ENCODE data around the gene RYR1.
A peak's percentile ranks its signal among the peaks of the same experiment; 100 is the strongest.

The RYR1 gene

DNA sequence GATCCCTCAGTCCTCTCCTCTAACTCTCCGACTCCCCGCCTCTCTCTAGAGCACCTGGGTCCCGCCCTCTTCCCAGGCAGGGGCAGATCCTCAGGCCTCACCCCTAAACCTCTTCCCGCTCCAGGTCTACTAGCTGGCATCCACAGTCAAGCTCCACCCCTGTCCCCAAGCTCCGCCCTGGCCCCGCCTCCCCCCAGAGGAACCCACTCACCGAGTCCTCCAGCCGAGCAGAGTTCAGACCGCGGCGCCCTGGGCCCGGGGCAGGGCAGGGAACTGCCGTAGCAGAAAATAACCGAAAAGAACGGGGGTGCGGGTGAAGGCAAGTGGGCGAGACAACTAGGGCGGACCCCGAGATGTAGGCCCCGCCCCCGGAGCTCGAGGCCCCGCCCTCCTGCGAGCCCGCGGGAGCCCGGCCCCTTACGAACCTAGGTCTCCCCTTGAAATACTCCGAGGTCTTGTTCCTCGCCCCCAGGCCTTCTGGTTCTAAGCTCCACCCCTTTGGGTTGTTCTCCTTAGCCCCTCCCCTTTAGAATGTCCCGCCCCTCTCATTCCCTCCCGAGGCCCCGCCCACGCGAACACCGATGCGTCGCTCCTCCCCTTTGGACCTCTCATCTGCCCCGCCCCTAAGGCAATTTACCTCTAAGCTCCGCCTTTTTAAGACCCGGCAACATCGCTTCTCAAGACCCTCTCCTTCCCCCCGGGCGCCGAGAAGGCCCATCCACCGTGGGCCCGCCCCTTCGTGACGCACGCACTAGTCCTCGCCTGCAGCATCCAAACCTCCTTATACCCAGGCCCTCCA, 45.7 kb upstream of the RYR1 start, which contains the start of gene GGN (continued):
- TF ChIP-seq KLF16 (tag by site-specific recombination; IDR thresholded peaks at IDR 0.05) (peak; percentile 97), EGR2 (tag by site-specific recombination; IDR thresholded peaks at IDR 0.05; ENCODE audit: low read depth) (peak; percentile 66), ZEB2 (tag by site-specific recombination; IDR thresholded peaks at IDR 0.05) (peak; percentile 74), SP7 (tag by site-specific recombination; IDR thresholded peaks at IDR 0.05) (peak; percentile 63; the same call in 1 of the 2 replicates), ZBTB20 (tag by site-specific recombination; IDR thresholded peaks at IDR 0.05) (peak; percentile 99), ZBTB48 (tag by site-specific recombination; IDR thresholded peaks at IDR 0.05) (peak; percentile 76; the same call in 1 of the 2 replicates), GLIS2 (tag by site-specific recombination; IDR thresholded peaks at IDR 0.05) (peak; percentile 85), SP2 (tag by site-specific recombination; IDR thresholded peaks at IDR 0.05) (peak; percentile 96), ZNF184 (tag by site-specific recombination; IDR thresholded peaks at IDR 0.05) (no peak; the same call in 1 of the 2 replicates), KLF1 (tag by site-specific recombination; IDR thresholded peaks at IDR 0.05) (peak; percentile 86), ZNF600 (tag by site-specific recombination; IDR thresholded peaks at IDR 0.05) (peak; percentile 97), GLIS1 (tag by site-specific recombination; IDR thresholded peaks at IDR 0.05) (0 out of 2 replicates have a peak, but pooled peaks have one; percentile 5), ZNF391 (tag by site-specific recombination; IDR thresholded peaks at IDR 0.05; ENCODE audit: borderline replicate concordance, low read depth) (no peak), ZNF335 (tag by site-specific recombination; conservative IDR thresholded peaks at IDR 0.05) (peak; percentile 97), ZNF169 (tag by site-specific recombination; IDR thresholded peaks at IDR 0.05) (no peak), ZNF2 (tag by site-specific recombination; IDR thresholded peaks at IDR 0.05) (peak; percentile 18; the same call in 1 of the 2 replicates), ZBTB8A (tag by site-specific recombination; IDR thresholded peaks at IDR 0.05) (peak; percentile 10; the same call in 1 of the 2 replicates), MZF1 (tag by site-specific recombination; IDR thresholded peaks at IDR 0.05; ENCODE audit: borderline replicate concordance) (no peak), ZBTB17 (tag by site-specific recombination; IDR thresholded peaks at IDR 0.05) (peak; percentile 6; the same call in 1 of the 2 replicates), ZNF561 (tag by site-specific recombination; IDR thresholded peaks at IDR 0.05; ENCODE audit: borderline replicate concordance) (peak; percentile 61; the same call in 1 of the 2 replicates), KLF9 (tag by site-specific recombination; IDR thresholded peaks at IDR 0.05; ENCODE audit: low read depth) (peak; percentile 97), ZNF341 (tag by site-specific recombination; IDR thresholded peaks at IDR 0.05; ENCODE audit: low read depth) (peak; percentile 43; the same call in 1 of the 2 replicates), ZNF19 (tag by site-specific recombination; IDR thresholded peaks at IDR 0.05; ENCODE audit: low read depth) (no peak), SP3 (tag by site-specific recombination; IDR thresholded peaks at IDR 0.05) (peak; percentile 100)
- TF ChIP-seq, protein P1, sequence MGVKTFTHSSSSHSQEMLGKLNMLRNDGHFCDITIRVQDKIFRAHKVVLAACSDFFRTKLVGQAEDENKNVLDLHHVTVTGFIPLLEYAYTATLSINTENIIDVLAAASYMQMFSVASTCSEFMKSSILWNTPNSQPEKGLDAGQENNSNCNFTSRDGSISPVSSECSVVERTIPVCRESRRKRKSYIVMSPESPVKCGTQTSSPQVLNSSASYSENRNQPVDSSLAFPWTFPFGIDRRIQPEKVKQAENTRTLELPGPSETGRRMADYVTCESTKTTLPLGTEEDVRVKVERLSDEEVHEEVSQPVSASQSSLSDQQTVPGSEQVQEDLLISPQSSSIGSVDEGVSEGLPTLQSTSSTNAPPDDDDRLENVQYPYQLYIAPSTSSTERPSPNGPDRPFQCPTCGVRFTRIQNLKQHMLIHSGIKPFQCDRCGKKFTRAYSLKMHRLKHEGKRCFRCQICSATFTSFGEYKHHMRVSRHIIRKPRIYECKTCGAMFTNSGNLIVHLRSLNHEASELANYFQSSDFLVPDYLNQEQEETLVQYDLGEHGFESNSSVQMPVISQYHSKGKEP (tag by site-specific recombination; IDR thresholded peaks at IDR 0.05) = no peak
- TF ChIP-seq, protein P2, sequence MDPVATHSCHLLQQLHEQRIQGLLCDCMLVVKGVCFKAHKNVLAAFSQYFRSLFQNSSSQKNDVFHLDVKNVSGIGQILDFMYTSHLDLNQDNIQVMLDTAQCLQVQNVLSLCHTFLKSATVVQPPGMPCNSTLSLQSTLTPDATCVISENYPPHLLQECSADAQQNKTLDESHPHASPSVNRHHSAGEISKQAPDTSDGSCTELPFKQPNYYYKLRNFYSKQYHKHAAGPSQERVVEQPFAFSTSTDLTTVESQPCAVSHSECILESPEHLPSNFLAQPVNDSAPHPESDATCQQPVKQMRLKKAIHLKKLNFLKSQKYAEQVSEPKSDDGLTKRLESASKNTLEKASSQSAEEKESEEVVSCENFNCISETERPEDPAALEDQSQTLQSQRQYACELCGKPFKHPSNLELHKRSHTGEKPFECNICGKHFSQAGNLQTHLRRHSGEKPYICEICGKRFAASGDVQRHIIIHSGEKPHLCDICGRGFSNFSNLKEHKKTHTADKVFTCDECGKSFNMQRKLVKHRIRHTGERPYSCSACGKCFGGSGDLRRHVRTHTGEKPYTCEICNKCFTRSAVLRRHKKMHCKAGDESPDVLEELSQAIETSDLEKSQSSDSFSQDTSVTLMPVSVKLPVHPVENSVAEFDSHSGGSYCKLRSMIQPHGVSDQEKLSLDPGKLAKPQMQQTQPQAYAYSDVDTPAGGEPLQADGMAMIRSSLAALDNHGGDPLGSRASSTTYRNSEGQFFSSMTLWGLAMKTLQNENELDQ (tag by site-specific recombination; IDR thresholded peaks at IDR 0.05; ENCODE audit: low read depth) = no peak
- TF ChIP-seq, protein P3, sequence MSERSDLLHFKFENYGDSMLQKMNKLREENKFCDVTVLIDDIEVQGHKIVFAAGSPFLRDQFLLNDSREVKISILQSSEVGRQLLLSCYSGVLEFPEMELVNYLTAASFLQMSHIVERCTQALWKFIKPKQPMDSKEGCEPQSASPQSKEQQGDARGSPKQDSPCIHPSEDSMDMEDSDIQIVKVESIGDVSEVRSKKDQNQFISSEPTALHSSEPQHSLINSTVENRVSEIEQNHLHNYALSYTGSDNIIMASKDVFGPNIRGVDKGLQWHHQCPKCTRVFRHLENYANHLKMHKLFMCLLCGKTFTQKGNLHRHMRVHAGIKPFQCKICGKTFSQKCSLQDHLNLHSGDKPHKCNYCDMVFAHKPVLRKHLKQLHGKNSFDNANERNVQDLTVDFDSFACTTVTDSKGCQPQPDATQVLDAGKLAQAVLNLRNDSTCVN (tag by site-specific recombination; optimal IDR thresholded peaks at IDR 0.05) = peak; percentile 30
- TF ChIP-seq, protein P4, sequence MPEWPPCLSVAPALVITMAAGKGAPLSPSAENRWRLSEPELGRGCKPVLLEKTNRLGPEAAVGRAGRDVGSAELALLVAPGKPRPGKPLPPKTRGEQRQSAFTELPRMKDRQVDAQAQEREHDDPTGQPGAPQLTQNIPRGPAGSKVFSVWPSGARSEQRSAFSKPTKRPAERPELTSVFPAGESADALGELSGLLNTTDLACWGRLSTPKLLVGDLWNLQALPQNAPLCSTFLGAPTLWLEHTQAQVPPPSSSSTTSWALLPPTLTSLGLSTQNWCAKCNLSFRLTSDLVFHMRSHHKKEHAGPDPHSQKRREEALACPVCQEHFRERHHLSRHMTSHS (tag by site-specific recombination; IDR thresholded peaks at IDR 0.05) = no peak
- TF ChIP-seq, protein P5, sequence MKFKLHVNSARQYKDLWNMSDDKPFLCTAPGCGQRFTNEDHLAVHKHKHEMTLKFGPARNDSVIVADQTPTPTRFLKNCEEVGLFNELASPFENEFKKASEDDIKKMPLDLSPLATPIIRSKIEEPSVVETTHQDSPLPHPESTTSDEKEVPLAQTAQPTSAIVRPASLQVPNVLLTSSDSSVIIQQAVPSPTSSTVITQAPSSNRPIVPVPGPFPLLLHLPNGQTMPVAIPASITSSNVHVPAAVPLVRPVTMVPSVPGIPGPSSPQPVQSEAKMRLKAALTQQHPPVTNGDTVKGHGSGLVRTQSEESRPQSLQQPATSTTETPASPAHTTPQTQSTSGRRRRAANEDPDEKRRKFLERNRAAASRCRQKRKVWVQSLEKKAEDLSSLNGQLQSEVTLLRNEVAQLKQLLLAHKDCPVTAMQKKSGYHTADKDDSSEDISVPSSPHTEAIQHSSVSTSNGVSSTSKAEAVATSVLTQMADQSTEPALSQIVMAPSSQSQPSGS (tag by site-specific recombination; IDR thresholded peaks at IDR 0.05; ENCODE audit: low read depth) = no peak

All from HEK293 (cell line).